HG03064 (cell line): ENCODE results near the gene WDR35.

Experiments
- ATAC-seq: cut with Tn5 transposase; IDR thresholded peaks from one replicate; pipeline ENCODE4 v1.9.1; 2021; ENCODE audit warnings: low read depth; ENCODE audit not compliant: unreplicated experiment

The WDR35 gene

GRCh38 chr2:19989667-19990415 lies at the start of gene WDR35:
WDR35 (minus strand) TSS chr2:19990105; CDS start chr2:19990015, 90 bp downstream.
- ATAC-seq: peak; percentile 93

- no peak for ATAC-seq
These were observed 47.8 kb upstream of the WDR35 start for GRCh38 chr2:20037660-20038059.

- ATAC-seq: no peak
These were observed 46.2 kb upstream of the WDR35 start for GRCh38 chr2:20035955-20036666.

- ATAC-seq: no peak
These were observed 44.9 kb upstream of the WDR35 start for GRCh38 chr2:20034821-20035220.

- ATAC-seq: no peak
These were observed 44.3 kb upstream of the WDR35 start for GRCh38 chr2:20034218-20034617.

- no peak for ATAC-seq
These were observed 43.4 kb upstream of the WDR35 start for GRCh38 chr2:20033322-20033721.

- no peak for ATAC-seq
These were observed 40.3 kb upstream of the WDR35 start for GRCh38 chr2:20030224-20030623.

- no peak for ATAC-seq
These were observed 38.0 kb upstream of the WDR35 start for GRCh38 chr2:20027705-20028434.

- ATAC-seq: no peak
These were observed 37.4 kb upstream of the WDR35 start for GRCh38 chr2:20027260-20027677.

- ATAC-seq: no peak
These were observed 35.3 kb upstream of the WDR35 start for GRCh38 chr2:20025065-20025786.

- no peak for ATAC-seq
These were observed 33.8 kb upstream of the WDR35 start for GRCh38 chr2:20023688-20024087.

- no peak for ATAC-seq
These were observed 31.6 kb upstream of the WDR35 start for GRCh38 chr2:20021405-20022009.

- ATAC-seq: no peak
These were observed 29.8 kb upstream of the WDR35 start for GRCh38 chr2:20019747-20020146.

- ATAC-seq: no peak
These were observed 28.8 kb upstream of the WDR35 start for GRCh38 chr2:20018601-20019152.

GRCh38 chr2:20016346-20016745 lies 26.4 kb upstream of the WDR35 start:
- no peak for ATAC-seq

GRCh38 chr2:20015482-20016083 lies 25.7 kb upstream of the WDR35 start:
- ATAC-seq: no peak

- ATAC-seq: no peak
These were observed 23.4 kb upstream of the WDR35 start for GRCh38 chr2:20013126-20013849.

- no peak for ATAC-seq
These were observed 22.6 kb upstream of the WDR35 start, which contains the start of gene MATN3 for GRCh38 chr2:20012282-20013125. MATN3 (minus strand) TSS chr2:20012668; CDS start chr2:20012631, 37 bp downstream.
